Left cardiac atrium (tissue), 4 donors: ENCODE results near the gene KIAA2012. TPM values are rescaled to one million over a fixed set of nuclear protein-coding genes. Genes with fewer than 3 reads are reported as not detected.
"Not testable (repeated sequence)": the region's sequence is repeated elsewhere in the genome, so short reads cannot be mapped to it uniquely, and the experiment has no call there.

Experiments
- ATAC-seq, 2 donors: fragments of 200-7000 bp; cut with Tn5 transposase; one replicate each; pipeline ENCODE4 v1.9.1; 2020; ENCODE audit warnings: mild to moderate bottlenecking in 2 of 2, moderate library complexity in 2 of 2
- DNase-seq: peaks from one replicate; pipeline ENCODE4 v3.0.0-alpha.2; 2020
- intact Hi-C, 2 donors: fragments of 100-400 bp; cut with DNase I; formaldehyde crosslinking; loops; one replicate each; pipeline versions ENCODE4 v1.14.1 to v1.15.1; 2022 to 2023
- total RNA-seq, 2 donors: library from RNA; stranded (reverse); fragmentation: NEBNext Ultra II Directional; extraction: Animal tissue kit (Norgen Biotek cat#: 25700); gene quantifications; one replicate each; pipeline ENCODE4 v1.2.1, GENCODE V29; 2021
- donor health status: DM: no; HTN: yes; CAD: no.
- donor health status: DM: no; HTN: yes; CAD: no; lungs with severe emphysema.
- donor health status: DM: yes; HTN: yes; CAD: no.
- donor health status: Dilated cardiomyopathy.

The KIAA2012 gene
- total RNA-seq, 2 donors from 2014 or later: not detected

- ATAC-seq: peak; percentile 14 to 34
- intact Hi-C loops: no loop called here
- DNase-seq: no peak
These were observed 128.4 kb downstream of the KIAA2012 start for GRCh38 chr2:202201220-202202160.

- ATAC-seq (no peak), DNase-seq (no peak)
- intact Hi-C loops: no loop called here
These were observed 130.3 kb downstream of the KIAA2012 start for GRCh38 chr2:202203348-202203747.

- DNase-seq (no peak), ATAC-seq (no peak)
- intact Hi-C loops: no loop called here
These were observed 131.8 kb downstream of the KIAA2012 start for GRCh38 chr2:202204855-202205254.

GRCh38 chr2:202208526-202208925, 135.5 kb downstream of the KIAA2012 start:
- no peak for ATAC-seq
- no peak for DNase-seq
- intact Hi-C loops: no loop called here

GRCh38 chr2:202215179-202215578, 142.1 kb downstream of the KIAA2012 start:
- no peak for ATAC-seq
- intact Hi-C loops: no loop called here
- DNase-seq: no peak

- DNase-seq: no peak
- intact Hi-C loops: no loop called here
- ATAC-seq: peak in 1 of 2 donors; percentile 31
These were observed 148.8 kb downstream of the KIAA2012 start for GRCh38 chr2:202221873-202222272.

GRCh38 chr2:202237787-202238233, 164.8 kb downstream of the KIAA2012 start:
- DNase-seq (peak; percentile 29), ATAC-seq (peak; percentile 46 to 63)
- intact Hi-C loops: no loop called here

GRCh38 chr2:202238234-202239197, 165.5 kb downstream of the KIAA2012 start, which contains the start of gene SUMO1:
TSS of gene SUMO1 (minus strand) at chr2:202238597. CDS start at chr2:202238451, 146 bp downstream.
- ATAC-seq (peak; percentile 99), DNase-seq (peak; percentile 91)
- intact Hi-C loops: no loop called here

- intact Hi-C loops, DNase-seq, ATAC-seq: not testable (repeated sequence)
These were observed 174.7 kb downstream of the KIAA2012 start for GRCh38 chr2:202247710-202248109.

GRCh38 chr2:202249521-202250253, 176.6 kb downstream of the KIAA2012 start:
- ATAC-seq (no peak), DNase-seq (no peak)
- intact Hi-C loops: no loop called here

GRCh38 chr2:202251494-202251893, 178.4 kb downstream of the KIAA2012 start:
- ATAC-seq (no peak), DNase-seq (no peak)
- intact Hi-C loops: no loop called here

Other genes starting within 250 kb of the KIAA2012 start
- gene FZD7, start 39.4 kb upstream of the KIAA2012 start, total RNA-seq: 10 to 100 TPM; 12.2 to 18.9 TPM
- gene SUMO1, start 165.3 kb downstream of the KIAA2012 start, total RNA-seq: 10 to 100 TPM; 59.2 to 63.2 TPM
- gene NOP58, start 192.5 kb downstream of the KIAA2012 start, total RNA-seq: 10 to 100 TPM; 24.2 to 33.4 TPM